ENCODE data around the gene PDZRN3.

DNA sequence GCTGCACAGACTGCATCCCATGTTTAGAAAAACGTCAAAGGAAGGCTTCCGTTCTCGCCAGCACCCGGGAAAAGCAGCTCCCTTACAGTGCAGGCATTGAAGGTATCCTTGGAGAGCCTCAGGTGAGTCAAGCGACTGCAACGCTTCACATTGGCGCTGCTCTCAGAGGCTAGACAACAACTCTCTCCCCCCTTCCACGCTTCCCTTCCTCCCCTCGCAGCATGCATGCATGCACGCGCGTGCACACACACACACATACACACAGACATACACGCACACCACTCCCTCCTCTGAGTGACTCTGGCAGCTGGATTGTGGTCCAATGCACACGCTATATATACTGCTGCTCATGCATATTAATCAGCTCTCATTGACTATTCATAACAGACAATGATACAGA, 191.1 kb downstream of the PDZRN3 start:
- TF ChIP-seq, protein P1, sequence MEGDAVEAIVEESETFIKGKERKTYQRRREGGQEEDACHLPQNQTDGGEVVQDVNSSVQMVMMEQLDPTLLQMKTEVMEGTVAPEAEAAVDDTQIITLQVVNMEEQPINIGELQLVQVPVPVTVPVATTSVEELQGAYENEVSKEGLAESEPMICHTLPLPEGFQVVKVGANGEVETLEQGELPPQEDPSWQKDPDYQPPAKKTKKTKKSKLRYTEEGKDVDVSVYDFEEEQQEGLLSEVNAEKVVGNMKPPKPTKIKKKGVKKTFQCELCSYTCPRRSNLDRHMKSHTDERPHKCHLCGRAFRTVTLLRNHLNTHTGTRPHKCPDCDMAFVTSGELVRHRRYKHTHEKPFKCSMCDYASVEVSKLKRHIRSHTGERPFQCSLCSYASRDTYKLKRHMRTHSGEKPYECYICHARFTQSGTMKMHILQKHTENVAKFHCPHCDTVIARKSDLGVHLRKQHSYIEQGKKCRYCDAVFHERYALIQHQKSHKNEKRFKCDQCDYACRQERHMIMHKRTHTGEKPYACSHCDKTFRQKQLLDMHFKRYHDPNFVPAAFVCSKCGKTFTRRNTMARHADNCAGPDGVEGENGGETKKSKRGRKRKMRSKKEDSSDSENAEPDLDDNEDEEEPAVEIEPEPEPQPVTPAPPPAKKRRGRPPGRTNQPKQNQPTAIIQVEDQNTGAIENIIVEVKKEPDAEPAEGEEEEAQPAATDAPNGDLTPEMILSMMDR (conservative IDR thresholded peaks at IDR 0.05; ENCODE audit: low read depth, low read length): no peak
- no peak for TF ChIP-seq EZH2 (IDR thresholded peaks at IDR 0.05; ENCODE audit: borderline replicate concordance, low read depth, low read length, poor library complexity, severe bottlenecking)

All from A673 (cell line).